Esophagus (tissue), 2 donors: ENCODE measurements around the gene CCDC28B. TPM values are rescaled to one million over a fixed set of nuclear protein-coding genes. Genes with fewer than 3 reads are reported as not detected.

Source experiments
- H3K27ac ChIP-seq, 2 donors: one replicate each; pipeline ENCODE4 v1.5.1; 2013; ENCODE audit warnings: low read depth in 2 of 2, mild to moderate bottlenecking in 2 of 2, inconsistent platforms in 1 of 2, low read length in 1 of 2, moderate library complexity in 1 of 2
- H3K27me3 ChIP-seq, 2 donors: one replicate each; pipeline ENCODE4 v1.6.1; 2013; ENCODE audit warnings: low read length in 2 of 2, control low read depth in 1 of 2, mild to moderate bottlenecking in 1 of 2; ENCODE audit not compliant: insufficient read depth in 2 of 2, control insufficient read depth in 1 of 2
- H3K36me3 ChIP-seq, 2 donors: one replicate each; pipeline ENCODE4 v1.6.1; 2013; ENCODE audit warnings: low read length in 1 of 2; ENCODE audit not compliant: control insufficient read depth in 2 of 2, insufficient read depth in 2 of 2
- H3K4me1 ChIP-seq, 2 donors: one replicate each; pipeline ENCODE4 v1.6.1; 2013; ENCODE audit warnings: low read length in 1 of 2; ENCODE audit not compliant: control insufficient read depth in 2 of 2, insufficient read depth in 2 of 2
- H3K4me3 ChIP-seq, 2 donors: one replicate each; pipeline ENCODE4 v1.5.1; 2013; ENCODE audit warnings: low read length in 2 of 2, mild to moderate bottlenecking in 2 of 2, low read depth in 1 of 2, moderate library complexity in 1 of 2
- H3K9me3 ChIP-seq, 2 donors: one replicate each; pipeline ENCODE4 v1.6.1; 2013; ENCODE audit warnings: mild to moderate bottlenecking in 2 of 2, low read depth in 1 of 2, low read length in 1 of 2, moderate library complexity in 1 of 2; ENCODE audit not compliant: control insufficient read depth in 2 of 2, insufficient read depth in 1 of 2
- WGBS, 2 donors: extraction: QIAGEN DNeasy Blood & Tissue Kit; methylation state at CpG; one replicate each; pipeline ENCODE4 v1.1.7; 2013; 5-methylcytosine and 5-hydroxymethylcytosine counted together
- polyA plus RNA-seq, 2 donors: library from polyadenylated mRNA; stranded (reverse); fragments of 200-250 nt; gene quantifications; one replicate each; pipeline ENCODE4 v1.2.3, GENCODE V29; 2013
- donor health status: healthy with polysubstance abuse.
- donor health status: Bipolar disorder and iron deficiency.

The CCDC28B gene
- polyA plus RNA-seq, 2 donors, result 2.7 to 2.9 TPM

DNA sequence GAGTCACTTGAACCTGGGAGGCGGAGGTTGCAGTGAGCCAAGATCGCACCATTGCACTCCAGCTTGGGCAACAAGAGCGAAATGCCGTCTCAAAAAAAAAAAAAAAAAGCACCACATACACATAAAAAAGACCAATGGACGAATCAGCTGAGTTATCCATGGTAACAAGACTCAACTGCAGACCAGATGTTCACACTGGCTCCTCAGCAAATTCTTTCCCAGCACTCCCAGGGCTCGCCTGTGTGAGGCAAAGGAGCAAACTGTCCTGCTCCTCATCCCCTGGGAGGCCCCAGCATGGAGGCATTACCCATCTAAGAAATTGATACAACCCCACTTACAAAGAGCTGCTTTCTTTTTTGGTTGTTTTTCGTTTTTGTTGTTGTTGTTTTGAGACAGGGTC is 18.6 kb downstream of the CCDC28B start:
- Histone ChIP-seq H3K27ac (no peak overlapping the region), H3K4me3 (no peak overlapping the region), H3K27me3 (no peaks in the 10 kb centered on the region), H3K4me1 (peaks cover 2 to 11% of the 10 kb centered on the region in 2 donors), H3K9me3 (no peaks in the 10 kb centered on the region), H3K36me3 (peaks cover 0 to 16% of the 10 kb centered on the region in 2 donors)
- 87 to 89% methylated on average over 7 of the region's 7 CpGs for WGBS, 2 donors

DNA sequence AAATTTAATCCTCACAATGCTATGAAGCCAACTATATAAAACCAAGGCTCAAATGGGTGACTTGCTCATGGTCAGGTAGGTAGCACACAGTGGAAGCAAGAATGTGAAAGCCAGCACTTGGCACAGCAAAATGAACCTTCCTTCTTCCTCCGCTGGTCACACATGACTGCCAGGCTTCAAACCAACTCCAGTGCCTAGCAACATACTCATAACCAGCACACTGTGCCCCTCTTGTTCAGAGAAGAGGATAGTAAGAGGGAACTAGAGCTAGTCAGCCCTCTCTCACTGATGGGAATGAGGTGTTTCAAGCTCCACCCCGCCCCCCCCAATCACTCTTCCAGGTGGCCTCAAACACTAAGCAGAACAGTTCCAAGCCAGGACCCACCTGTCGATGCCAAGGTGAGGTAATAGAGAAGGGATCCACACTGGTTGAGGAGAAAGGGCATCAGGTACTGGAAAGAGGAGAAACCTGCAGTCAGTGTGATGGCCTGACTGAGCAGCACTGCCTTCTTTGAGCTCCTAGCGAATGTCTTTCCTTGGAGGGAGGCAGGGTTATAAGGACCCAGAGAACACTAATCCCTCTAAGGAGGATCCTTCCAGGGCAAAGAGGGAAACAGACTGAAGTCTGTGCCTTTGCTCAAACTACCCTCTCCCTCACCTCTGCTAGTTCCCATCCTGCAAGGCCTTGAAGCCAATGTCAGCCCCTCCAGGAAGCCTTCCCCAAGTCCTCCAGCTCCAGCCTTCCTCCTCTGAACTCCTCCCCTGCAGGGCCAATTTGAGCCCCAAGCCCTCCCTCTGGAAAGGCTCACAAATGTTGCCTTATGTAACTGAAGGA is 20.6 kb downstream of the CCDC28B start:
- H3K27me3 ChIP-seq, result no peaks in the 10 kb centered on the region
- H3K9me3 ChIP-seq, result no peaks in the 10 kb centered on the region
- peak overlapping the region; percentile 11 to 92 for H3K4me3 ChIP-seq
- WGBS, 2 donors, result 82 to 83% methylated on average over 4 of the region's 4 CpGs
- H3K36me3 ChIP-seq, result peaks cover 0 to 14% of the 10 kb centered on the region in 2 donors
- peaks cover 2 to 11% of the 10 kb centered on the region in 2 donors for H3K4me1 ChIP-seq
- H3K27ac ChIP-seq, result peak overlapping the region; percentile 12 to 63

DNA sequence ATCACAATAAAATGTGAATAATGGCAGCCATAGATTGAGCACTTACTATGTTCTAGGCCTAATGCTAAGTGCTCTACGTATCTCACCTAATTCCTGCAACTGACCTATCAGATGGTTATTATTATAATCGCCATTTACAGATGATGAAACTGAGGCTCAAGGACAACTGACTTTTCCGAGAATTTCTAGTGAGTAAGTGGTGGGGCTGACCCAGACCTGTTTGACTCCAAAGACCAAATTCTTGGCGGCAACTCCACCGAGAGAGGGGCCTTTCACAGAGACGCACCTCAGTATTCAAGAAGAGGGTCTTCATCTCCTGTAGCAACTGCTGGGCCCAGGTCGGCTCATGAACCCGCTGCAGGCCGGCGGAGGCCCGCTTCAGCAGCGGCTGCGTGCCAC is 21.2 kb downstream of the CCDC28B start:
- H3K4me1 ChIP-seq, result peaks cover 2 to 11% of the 10 kb centered on the region in 2 donors
- H3K9me3 ChIP-seq, result no peaks in the 10 kb centered on the region
- peak overlapping the region; percentile 85 to 92 for H3K4me3 ChIP-seq
- H3K36me3 ChIP-seq, result peaks cover 0 to 18% of the 10 kb centered on the region in 2 donors
- no peaks in the 10 kb centered on the region for H3K27me3 ChIP-seq
- H3K27ac ChIP-seq, result peak overlapping the region in 1 of 2 donors; percentile 88
- 7% methylated on average over 13 of the region's 13 CpGs for WGBS, 2 donors

DNA sequence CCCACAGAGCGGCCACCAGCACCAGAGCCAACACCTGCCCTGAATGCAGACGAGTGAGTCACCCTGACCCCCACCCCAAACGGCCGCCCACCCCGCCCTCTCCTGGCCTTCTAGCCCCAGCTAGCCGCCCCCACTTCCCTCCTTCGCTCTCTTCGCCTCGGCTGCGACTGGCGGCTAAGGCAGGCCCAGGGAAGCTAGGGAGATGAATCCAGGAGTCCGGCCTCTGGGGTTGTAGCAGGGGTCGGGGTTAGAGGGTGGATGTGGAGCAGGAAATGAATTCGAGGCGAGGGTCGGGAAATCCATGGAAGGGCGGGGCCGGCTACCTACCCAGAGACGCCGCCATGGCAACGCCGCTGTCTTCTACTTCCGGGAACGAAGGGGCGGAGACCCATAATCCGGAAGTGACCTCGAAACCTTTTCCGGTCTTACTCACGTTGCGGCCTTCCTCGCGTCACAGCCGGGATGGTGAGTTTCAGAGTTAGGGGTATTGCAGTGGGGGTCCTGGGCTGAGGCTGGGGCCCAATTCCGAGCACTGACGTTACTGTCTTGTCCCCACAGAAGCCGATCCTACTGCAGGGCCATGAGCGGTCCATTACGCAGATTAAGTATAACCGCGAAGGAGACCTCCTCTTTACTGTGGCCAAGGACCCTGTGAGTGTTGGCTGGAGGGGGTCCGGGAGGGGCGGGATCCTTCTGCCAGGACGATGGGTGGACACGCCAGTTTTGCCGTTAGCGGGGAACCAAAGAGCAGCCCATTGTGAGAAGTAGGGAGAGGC is 21.8 kb downstream of the CCDC28B start, which contains the start of the genes EIF3I and TMEM234:
TSS of gene EIF3I (plus strand) at position 428 of the 776 bp plus-strand sequence. CDS start at position 463, 35 bp downstream.
TSS of gene TMEM234 (minus strand) at position 374 of the 776 bp plus-strand sequence. CDS start at position 343, 31 bp downstream.
- H3K4me3 ChIP-seq, result peak within 1 kb of the TSS; percentile 85 to 92
- H3K36me3 ChIP-seq, result peaks cover 0 to 13% of the 10 kb centered on the region in 2 donors
- H3K4me1 ChIP-seq, result peaks cover 2 to 11% of the 10 kb centered on the region in 2 donors
- H3K9me3 ChIP-seq, result no peaks in the 10 kb centered on the region
- 0% methylated on average over 45 to 46 of the region's 46 CpGs for WGBS, 2 donors
- H3K27ac ChIP-seq, result peak within 1 kb of the TSS; percentile 87 to 93
- H3K27me3 ChIP-seq, result no peaks in the 10 kb centered on the region

DNA sequence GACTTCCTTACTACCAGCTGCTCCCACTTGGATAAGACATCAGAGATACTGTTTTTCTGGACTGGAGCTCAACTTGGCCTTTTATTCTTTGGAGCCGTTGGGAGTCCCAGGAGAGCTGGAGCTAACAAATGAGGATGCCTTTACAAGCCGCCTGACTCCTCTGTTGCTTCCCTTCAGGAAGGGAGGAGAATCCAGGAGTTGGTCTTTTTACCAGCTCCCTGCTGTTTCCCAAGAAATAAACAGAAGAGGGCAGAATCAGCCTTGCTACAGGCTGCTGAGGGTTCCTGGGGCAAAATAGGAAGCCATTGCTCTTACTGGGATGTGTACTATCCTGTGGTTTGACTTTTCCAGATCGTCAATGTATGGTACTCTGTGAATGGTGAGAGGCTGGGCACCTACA is 23.3 kb downstream of the CCDC28B start:
- H3K27ac ChIP-seq, result peak overlapping the region in 1 of 2 donors; percentile 15
- WGBS, 2 donors, result 72 to 74% methylated on average over 3 of the region's 3 CpGs
- H3K4me1 ChIP-seq, result peaks cover 2 to 11% of the 10 kb centered on the region in 2 donors
- peaks cover 3 to 20% of the 10 kb centered on the region in 2 donors for H3K36me3 ChIP-seq
- H3K4me3 ChIP-seq, result no peak overlapping the region
- H3K27me3 ChIP-seq, result no peaks in the 10 kb centered on the region
- no peaks in the 10 kb centered on the region for H3K9me3 ChIP-seq

DNA sequence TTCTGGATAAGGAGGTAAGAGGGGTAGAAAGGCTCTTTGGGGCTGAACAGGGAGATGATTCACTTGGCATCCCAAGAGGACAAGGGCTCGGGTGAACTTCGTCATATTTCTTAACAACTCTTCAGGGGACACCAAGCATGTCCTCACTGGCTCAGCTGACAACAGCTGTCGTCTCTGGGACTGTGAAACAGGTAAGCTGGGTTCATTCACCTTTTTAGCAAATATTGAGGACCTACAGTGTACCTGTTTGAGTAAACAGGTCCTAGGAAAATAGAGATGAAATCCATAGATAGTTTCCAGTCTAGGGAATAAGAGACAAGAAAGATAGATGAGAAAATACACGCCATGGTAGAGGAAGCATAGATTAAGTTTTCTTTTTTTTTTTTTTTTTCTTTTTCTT is 23.9 kb downstream of the CCDC28B start:
- H3K9me3 ChIP-seq, result no peaks in the 10 kb centered on the region
- H3K27ac ChIP-seq, result no peak overlapping the region
- no peaks in the 10 kb centered on the region for H3K27me3 ChIP-seq
- H3K36me3 ChIP-seq, result peaks cover 6 to 23% of the 10 kb centered on the region in 2 donors
- 87% methylated on average over 4 of the region's 4 CpGs for WGBS, 2 donors
- H3K4me1 ChIP-seq, result peaks cover 2 to 11% of the 10 kb centered on the region in 2 donors
- no peak overlapping the region for H3K4me3 ChIP-seq

DNA sequence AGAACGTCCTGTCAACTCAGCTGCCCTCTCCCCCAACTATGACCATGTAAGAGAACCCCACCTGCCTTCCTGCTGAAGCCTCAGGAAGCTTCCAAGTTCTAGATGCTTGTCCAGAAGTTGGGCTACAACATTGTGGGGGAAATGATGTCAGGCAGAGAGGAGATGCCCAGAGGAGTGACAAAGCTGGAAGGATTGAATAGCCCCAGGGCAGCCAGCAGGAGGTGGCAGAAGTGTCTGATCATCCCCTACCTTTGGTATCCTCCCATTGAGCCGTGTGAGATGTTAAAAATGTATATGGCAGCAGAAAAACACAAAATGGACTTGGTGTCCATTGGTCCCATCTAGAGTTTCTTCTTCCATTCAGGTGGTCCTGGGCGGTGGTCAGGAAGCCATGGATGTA is 28.4 kb downstream of the CCDC28B start:
- peaks cover 11 to 31% of the 10 kb centered on the region in 2 donors for H3K36me3 ChIP-seq
- H3K27ac ChIP-seq, result no peak overlapping the region
- H3K27me3 ChIP-seq, result no peaks in the 10 kb centered on the region
- H3K4me1 ChIP-seq, result no peaks in the 10 kb centered on the region
- H3K9me3 ChIP-seq, result no peaks in the 10 kb centered on the region
- 78 to 88% methylated on average over 3 of the region's 3 CpGs for WGBS, 2 donors
- no peak overlapping the region for H3K4me3 ChIP-seq

DNA sequence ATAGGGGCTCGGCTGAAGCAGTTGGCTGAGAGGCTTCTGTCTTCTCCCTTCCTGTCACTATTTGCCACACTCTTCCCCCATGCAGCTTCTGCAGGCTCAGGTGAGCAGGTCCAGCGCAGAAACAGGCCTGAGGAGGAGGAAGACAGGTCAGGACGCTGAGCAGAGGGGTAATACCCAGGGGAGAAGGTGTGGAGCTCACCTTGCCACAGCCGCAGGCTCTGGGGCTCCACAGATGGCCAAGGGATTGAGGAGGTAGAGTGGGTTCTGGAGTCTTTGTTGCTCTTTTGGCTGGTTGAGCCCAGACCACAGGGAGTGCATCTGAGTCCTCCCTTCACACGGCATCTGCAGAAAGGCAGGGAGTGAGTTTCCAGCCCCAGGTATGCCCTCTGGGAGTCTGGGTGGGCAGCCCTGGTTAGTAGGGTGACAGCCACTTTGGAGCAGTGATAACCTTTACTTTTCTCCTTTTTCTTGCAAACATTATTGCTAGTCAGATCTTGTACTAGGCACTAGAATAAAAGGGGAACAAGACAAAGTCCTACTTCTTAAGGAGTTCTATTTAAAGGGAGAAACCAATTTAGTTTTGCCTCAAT is 31.5 kb downstream of the CCDC28B start:
- Histone ChIP-seq H3K36me3 (peaks cover 11 to 25% of the 10 kb centered on the region in 2 donors), H3K9me3 (no peaks in the 10 kb centered on the region), H3K4me3 (no peak overlapping the region), H3K27ac (no peak overlapping the region), H3K4me1 (peaks cover 0 to 2% of the 10 kb centered on the region in 2 donors), H3K27me3 (no peaks in the 10 kb centered on the region)
- 85 to 87% methylated on average over 5 of the region's 5 CpGs for WGBS, 2 donors
